ENCODE results near the gene LRRC46.

Gene LRRC46

GRCh38 chr17:47850692-47851573, 19.5 kb downstream of the LRRC46 start, which contains the start of gene SP6:
Gene SP6 (minus strand): TSS chr17:47851163. CDS start chr17:47848429, 2,734 bp downstream.
- H3K4me3 ChIP-seq (replicated peaks; ENCODE audit: low read depth, low read length) = no peak within 1 kb of the TSS
- TF ChIP-seq CTCF (IDR thresholded peaks at IDR 0.05; ENCODE audit: low read depth, low read length, missing control alignments) = no peak
- no peak for DNase-seq (ENCODE audit: extremely low read depth, low read depth)

GRCh38 chr17:47851764-47852112, 20.3 kb downstream of the LRRC46 start:
- no peak overlapping the region for H3K4me3 ChIP-seq (replicated peaks; ENCODE audit: low read depth, low read length)
- TF ChIP-seq CTCF (IDR thresholded peaks at IDR 0.05; ENCODE audit: low read depth, low read length, missing control alignments) = no peak
- DNase-seq (ENCODE audit: extremely low read depth, low read depth) = no peak

DNA sequence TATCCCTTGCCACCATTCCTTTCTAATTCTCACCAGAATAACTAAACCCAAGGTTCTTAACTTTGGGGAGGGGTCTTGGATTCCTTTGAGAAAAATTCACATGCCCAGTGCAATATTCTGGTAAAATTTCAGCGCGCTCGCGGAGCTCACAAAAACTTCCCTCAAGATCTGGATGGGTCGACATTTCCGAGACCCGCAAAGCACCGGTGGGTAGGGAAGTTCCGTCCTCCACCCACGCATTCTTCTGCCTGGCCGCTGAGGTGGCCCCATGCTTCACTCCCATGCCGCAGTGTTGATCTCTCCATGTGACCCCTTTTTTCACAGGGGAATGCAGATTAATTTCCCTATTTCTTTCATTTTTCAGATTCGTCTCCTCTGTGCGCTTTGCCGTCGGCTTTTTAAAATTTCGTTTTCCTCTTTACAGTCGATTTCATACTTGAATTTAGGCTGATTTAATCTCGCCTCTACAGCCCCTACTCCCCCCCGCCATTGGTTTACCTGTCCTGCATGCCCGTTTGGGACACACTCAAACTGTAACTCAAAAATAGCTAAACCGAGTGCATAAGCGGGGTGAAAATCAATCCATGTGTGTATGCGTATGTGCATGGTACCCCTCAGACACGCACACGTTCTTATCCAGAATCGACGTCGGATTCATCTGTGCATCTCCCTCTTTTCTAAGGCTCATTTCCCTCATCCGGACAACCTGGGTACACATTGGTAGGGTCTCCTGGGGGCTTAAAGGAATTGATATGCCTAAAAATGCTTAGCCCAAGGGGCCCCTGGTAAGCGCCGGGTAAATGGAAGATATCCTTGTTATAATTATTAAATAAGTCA, 20.9 kb downstream of the LRRC46 start:
- no peak overlapping the region for H3K4me3 ChIP-seq (replicated peaks; ENCODE audit: low read depth, low read length)
- DNase-seq (ENCODE audit: extremely low read depth, low read depth) = no peak
- no peak for TF ChIP-seq CTCF (IDR thresholded peaks at IDR 0.05; ENCODE audit: low read depth, low read length, missing control alignments)

DNA sequence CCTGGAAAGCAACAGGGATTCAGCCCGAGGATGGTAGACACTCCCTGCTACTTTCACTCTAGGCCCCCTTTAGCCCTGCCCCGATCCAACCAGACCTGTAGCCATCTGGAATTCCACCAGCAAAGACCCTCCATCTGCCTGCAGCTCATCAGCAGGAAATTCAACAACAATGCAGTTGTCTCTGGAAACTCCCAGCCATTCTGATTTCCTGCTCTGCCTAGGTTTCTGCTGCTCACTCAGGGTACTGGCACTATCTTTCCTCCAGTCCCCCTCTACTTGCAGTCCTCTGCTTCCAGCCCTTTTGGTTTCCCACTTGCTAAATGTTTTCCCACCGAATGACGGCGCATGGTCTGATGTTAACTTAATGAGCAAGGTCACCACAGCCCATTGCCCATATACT, 22.1 kb downstream of the LRRC46 start:
- H3K4me3 ChIP-seq (replicated peaks; ENCODE audit: low read depth, low read length) = no peak overlapping the region
- no peak for TF ChIP-seq CTCF (IDR thresholded peaks at IDR 0.05; ENCODE audit: low read depth, low read length, missing control alignments)
- no peak for DNase-seq (ENCODE audit: extremely low read depth, low read depth)

GRCh38 chr17:47855737-47856136, 24.3 kb downstream of the LRRC46 start:
- H3K4me3 ChIP-seq (replicated peaks; ENCODE audit: low read depth, low read length) = no peak overlapping the region
- no peak for DNase-seq (ENCODE audit: extremely low read depth, low read depth)
- no peak for TF ChIP-seq CTCF (IDR thresholded peaks at IDR 0.05; ENCODE audit: low read depth, low read length, missing control alignments)

- no peak for DNase-seq (ENCODE audit: extremely low read depth, low read depth)
- no peak overlapping the region for H3K4me3 ChIP-seq (replicated peaks; ENCODE audit: low read depth, low read length)
- TF ChIP-seq CTCF (IDR thresholded peaks at IDR 0.05; ENCODE audit: low read depth, low read length, missing control alignments) = no peak
These were observed 25.4 kb downstream of the LRRC46 start for GRCh38 chr17:47856830-47857229.
